GM12878 (cell line): Measurements from ENCODE around the gene MTIF2. TPM values are rescaled to one million over a fixed set of nuclear protein-coding genes. Genes with fewer than 3 reads are reported as not detected.
A peak's percentile ranks its signal among the peaks of the same experiment; 100 is the strongest.

Source experiments
- BHLHE40 ChIP-seq, 2 experiments: fragments of 450-650 bp in 1 of 2; IDR thresholded peaks; 2 replicates each; pipeline ENCODE4 v1.6.1; 2011 to 2017; ENCODE audit warnings: low read depth in 2 of 2, borderline replicate concordance in 1 of 2, improper control_type of control experiment in 1 of 2, low read length in 1 of 2, mild to moderate bottlenecking in 1 of 2
- CBX5 ChIP-seq: sonication (generic); IDR thresholded peaks from 2 replicates; pipeline ENCODE4 v1.6.1; 2016; ENCODE audit warnings: low read depth, moderate library complexity, mild to moderate bottlenecking, inconsistent platforms
- CHD2 ChIP-seq: IDR thresholded peaks from 2 replicates; pipeline ENCODE4 v1.6.1; 2011; ENCODE audit warnings: low read depth, low read length, improper control_type of control experiment, borderline replicate concordance
- ETV6 ChIP-seq, 2 experiments: fragments of 450-650 bp in 1 of 2; IDR thresholded peaks in 1 of 2; conservative IDR thresholded peaks in 1 of 2; 2 replicates each; pipeline ENCODE4 v1.6.1; 2014; ENCODE audit warnings: antibody characterized with exemption in 1 of 2, borderline replicate concordance in 1 of 2, low read depth in 1 of 2, mild to moderate bottlenecking in 1 of 2, moderate library complexity in 1 of 2
- FOXM1 ChIP-seq: IDR thresholded peaks from 2 replicates; pipeline ENCODE4 v1.6.1; 2012; ENCODE audit warnings: low read depth, mild to moderate bottlenecking, inconsistent platforms, low read length, moderate library complexity
- MLLT1 ChIP-seq: fragments of 450-650 bp; IDR thresholded peaks from 2 replicates; pipeline ENCODE4 v1.6.1; 2016; ENCODE audit warnings: mild to moderate bottlenecking
- NFXL1 ChIP-seq: fragments of 450-650 bp; IDR thresholded peaks from 2 replicates; pipeline ENCODE4 v1.6.1; 2017; ENCODE audit warnings: antibody characterized with exemption, mild to moderate bottlenecking, borderline replicate concordance
- NR2C2 ChIP-seq: IDR thresholded peaks from 2 replicates; pipeline ENCODE4 v1.6.1; 2011; ENCODE audit warnings: borderline replicate concordance, low read depth; ENCODE audit not compliant: control insufficient read depth, insufficient read length
- RFX5 ChIP-seq: IDR thresholded peaks from 2 replicates; pipeline ENCODE4 v1.6.1; 2011; ENCODE audit warnings: low read depth, low read length, improper control_type of control experiment
- RUNX3 ChIP-seq: IDR thresholded peaks from 2 replicates; pipeline ENCODE4 v1.6.1; 2012; ENCODE audit warnings: low read length, inconsistent platforms
- SMAD1 ChIP-seq: fragments of 450-650 bp; IDR thresholded peaks from 2 replicates; pipeline ENCODE4 v1.6.1; 2018; ENCODE audit warnings: mild to moderate bottlenecking, low read depth; ENCODE audit not compliant: partially characterized antibody
- SMC3 ChIP-seq: IDR thresholded peaks from 2 replicates; pipeline ENCODE4 v1.6.1; 2011; ENCODE audit warnings: low read length, improper control_type of control experiment, borderline replicate concordance
- SPI1 ChIP-seq: IDR thresholded peaks from 2 replicates; pipeline ENCODE4 v1.6.1; 2011; ENCODE audit warnings: low read depth, mild to moderate bottlenecking, low read length, moderate library complexity, borderline replicate concordance; ENCODE audit not compliant: insufficient read depth
- SREBF2 ChIP-seq: IDR thresholded peaks from 2 replicates; pipeline ENCODE4 v1.6.1; 2012; ENCODE audit warnings: mild to moderate bottlenecking, low read length
- TBL1XR1 ChIP-seq: IDR thresholded peaks from 2 replicates; pipeline ENCODE4 v1.6.1; 2012; ENCODE audit warnings: low read depth, low read length, improper control_type of control experiment
- polyA plus RNA-seq, 11 experiments: library from polyadenylated mRNA; depleted of rRNA in 4 of 11; unstranded in 6 of 11; stranded (reverse) in 5 of 11; fragments of >200 nt; fragmentation: Nextera tagmentation in 4 of 11; fragmentation: Illumina TruSeq in 1 of 11; extraction: Ambion mirVana in 4 of 11; extraction: Trizol in 1 of 11; gene quantifications; 1 replicate in 1 of 11; 2 replicates in 10 of 11; pipeline versions ENCODE4 v1.2.1 to v1.2.3, GENCODE V29; 2011 to 2016; ENCODE audit warnings: inconsistent platforms in 2 of 11, missing spikeins in 2 of 11, low read depth in 1 of 11
- total RNA-seq, 4 experiments: library from RNA; depleted of rRNA in 3 of 4; stranded (reverse); fragments of >200 nt in 3 of 4; fragmentation: Illumina TruSeq in 1 of 4; extraction: Trizol in 1 of 4; gene quantifications; 2 replicates each; pipeline versions ENCODE4 v1.2.1 to v1.2.3, GENCODE V29; 2013 to 2021
- TF ChIP-seq, protein P1 (sequence below): IDR thresholded peaks from 2 replicates; pipeline ENCODE4 v1.6.1; 2011; ENCODE audit warnings: low read depth, mild to moderate bottlenecking, low read length, moderate library complexity, borderline replicate concordance; ENCODE audit errors: extremely low read depth
- TF ChIP-seq, protein P2 (sequence below): IDR thresholded peaks from 2 replicates; pipeline ENCODE4 v1.6.1; 2012; ENCODE audit warnings: mild to moderate bottlenecking, low read depth, low read length
- TF ChIP-seq, protein P3 (sequence below): IDR thresholded peaks from 2 replicates; pipeline ENCODE4 v1.6.1; 2011; ENCODE audit warnings: mild to moderate bottlenecking, low read depth, low read length, moderate library complexity; ENCODE audit not compliant: insufficient replicate concordance

MTIF2 gene
- total and polyA plus RNA-seq, 10 of the 15 experiments (the other 5 are each of a cell fraction or from before 2014, with no cell fraction given): 26.4 to 63.7 (median 40.0) TPM

- TF ChIP-seq NFXL1: no peak
- peak; percentile 97 for TF ChIP-seq CBX5
- peak; percentile 90 for TF ChIP-seq RUNX3
- 0 out of 2 replicates have a peak, but pooled peaks have one; percentile 46 for TF ChIP-seq TBL1XR1
- TF ChIP-seq MLLT1: peak; percentile 90; the same call in 1 of the 2 replicates
- TF ChIP-seq, protein P1, sequence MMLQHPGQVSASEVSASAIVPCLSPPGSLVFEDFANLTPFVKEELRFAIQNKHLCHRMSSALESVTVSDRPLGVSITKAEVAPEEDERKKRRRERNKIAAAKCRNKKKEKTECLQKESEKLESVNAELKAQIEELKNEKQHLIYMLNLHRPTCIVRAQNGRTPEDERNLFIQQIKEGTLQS: no peak
- no peak; the same call in 1 of the 2 replicates for TF ChIP-seq FOXM1
- no peak for TF ChIP-seq SPI1
- peak; percentile 71 to 86 for TF ChIP-seq BHLHE40 (IDR thresholded peaks at IDR 0.05; ENCODE audit: borderline replicate concordance in 1 of 2, low read depth in 2 of 2, low read length in 1 of 2)
- peak in 1 of 2 experiments; percentile 79; a peak in 1 of 4 replicates for TF ChIP-seq ETV6 (conservative IDR thresholded peaks at IDR 0.05 in 1 of 2, IDR thresholded peaks at IDR 0.05 in 1 of 2; ENCODE audit: borderline replicate concordance in 1 of 2, low read depth in 1 of 2)
- TF ChIP-seq, protein P2, sequence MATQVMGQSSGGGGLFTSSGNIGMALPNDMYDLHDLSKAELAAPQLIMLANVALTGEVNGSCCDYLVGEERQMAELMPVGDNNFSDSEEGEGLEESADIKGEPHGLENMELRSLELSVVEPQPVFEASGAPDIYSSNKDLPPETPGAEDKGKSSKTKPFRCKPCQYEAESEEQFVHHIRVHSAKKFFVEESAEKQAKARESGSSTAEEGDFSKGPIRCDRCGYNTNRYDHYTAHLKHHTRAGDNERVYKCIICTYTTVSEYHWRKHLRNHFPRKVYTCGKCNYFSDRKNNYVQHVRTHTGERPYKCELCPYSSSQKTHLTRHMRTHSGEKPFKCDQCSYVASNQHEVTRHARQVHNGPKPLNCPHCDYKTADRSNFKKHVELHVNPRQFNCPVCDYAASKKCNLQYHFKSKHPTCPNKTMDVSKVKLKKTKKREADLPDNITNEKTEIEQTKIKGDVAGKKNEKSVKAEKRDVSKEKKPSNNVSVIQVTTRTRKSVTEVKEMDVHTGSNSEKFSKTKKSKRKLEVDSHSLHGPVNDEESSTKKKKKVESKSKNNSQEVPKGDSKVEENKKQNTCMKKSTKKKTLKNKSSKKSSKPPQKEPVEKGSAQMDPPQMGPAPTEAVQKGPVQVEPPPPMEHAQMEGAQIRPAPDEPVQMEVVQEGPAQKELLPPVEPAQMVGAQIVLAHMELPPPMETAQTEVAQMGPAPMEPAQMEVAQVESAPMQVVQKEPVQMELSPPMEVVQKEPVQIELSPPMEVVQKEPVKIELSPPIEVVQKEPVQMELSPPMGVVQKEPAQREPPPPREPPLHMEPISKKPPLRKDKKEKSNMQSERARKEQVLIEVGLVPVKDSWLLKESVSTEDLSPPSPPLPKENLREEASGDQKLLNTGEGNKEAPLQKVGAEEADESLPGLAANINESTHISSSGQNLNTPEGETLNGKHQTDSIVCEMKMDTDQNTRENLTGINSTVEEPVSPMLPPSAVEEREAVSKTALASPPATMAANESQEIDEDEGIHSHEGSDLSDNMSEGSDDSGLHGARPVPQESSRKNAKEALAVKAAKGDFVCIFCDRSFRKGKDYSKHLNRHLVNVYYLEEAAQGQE: 0 out of 2 replicates have a peak, but pooled peaks have one; percentile 43
- peak; percentile 62; the same call in 1 of the 2 replicates for TF ChIP-seq SREBF2
- no peak for TF ChIP-seq RFX5
- TF ChIP-seq SMC3: no peak
- TF ChIP-seq CHD2: peak; percentile 79
- TF ChIP-seq, protein P3, sequence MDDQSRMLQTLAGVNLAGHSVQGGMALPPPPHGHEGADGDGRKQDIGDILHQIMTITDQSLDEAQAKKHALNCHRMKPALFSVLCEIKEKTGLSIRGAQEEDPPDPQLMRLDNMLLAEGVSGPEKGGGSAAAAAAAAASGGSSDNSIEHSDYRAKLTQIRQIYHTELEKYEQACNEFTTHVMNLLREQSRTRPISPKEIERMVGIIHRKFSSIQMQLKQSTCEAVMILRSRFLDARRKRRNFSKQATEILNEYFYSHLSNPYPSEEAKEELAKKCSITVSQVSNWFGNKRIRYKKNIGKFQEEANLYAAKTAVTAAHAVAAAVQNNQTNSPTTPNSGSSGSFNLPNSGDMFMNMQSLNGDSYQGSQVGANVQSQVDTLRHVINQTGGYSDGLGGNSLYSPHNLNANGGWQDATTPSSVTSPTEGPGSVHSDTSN: no peak
- no peak for TF ChIP-seq NR2C2
- TF ChIP-seq SMAD1: peak; percentile 41
Observed at GRCh38 chr2:55268907-55269644, at the start of gene MTIF2 (continued).
